ENCODE measurements around the gene TNPO1. TPM values are rescaled to one million over a fixed set of nuclear protein-coding genes. Genes with fewer than 3 reads are reported as not detected.

Gene TNPO1
- total and polyA plus RNA-seq, 2 of the 13 experiments (the other 11 are each of a cell fraction or from before 2014, with no cell fraction given), result 26.7 to 123 TPM

DNA sequence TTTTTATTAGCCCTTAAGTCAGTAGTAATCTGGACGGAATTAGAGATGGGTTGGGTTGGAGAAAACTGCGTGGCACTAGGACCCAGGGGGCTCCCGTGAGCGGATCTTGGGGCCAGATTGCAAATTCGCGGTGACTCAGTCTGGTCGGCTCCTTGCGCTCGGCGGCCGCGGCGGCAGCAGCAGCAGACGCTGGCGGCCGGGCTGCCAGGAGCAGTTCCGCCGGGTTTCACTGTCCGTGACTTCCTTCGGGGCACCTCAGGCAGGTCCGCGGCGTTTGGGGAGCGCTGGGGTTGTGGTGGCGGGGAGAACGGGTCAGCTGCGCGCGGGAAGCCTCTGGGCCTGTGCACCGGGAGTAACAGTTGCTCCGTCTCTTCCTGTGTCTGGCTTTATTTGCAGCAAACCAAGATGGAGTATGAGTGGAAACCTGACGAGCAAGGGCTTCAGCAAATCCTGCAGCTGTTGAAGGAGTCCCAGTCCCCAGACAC, 31.6 kb downstream of the TNPO1 start (continued):
- TF ChIP-seq ZBED4 (CRISPR knock-in tag; IDR thresholded peaks at IDR 0.05; ENCODE audit: borderline replicate concordance) (no peak), XBP1 (CRISPR knock-in tag; IDR thresholded peaks at IDR 0.05) (no peak), GTF3A (CRISPR knock-in tag; conservative IDR thresholded peaks at IDR 0.05) (no peak), ZNF329 (CRISPR knock-in tag; IDR thresholded peaks at IDR 0.05; ENCODE audit: low read depth) (peak; percentile 29; the same call in 1 of the 2 replicates), MIER2 (CRISPR knock-in tag; IDR thresholded peaks at IDR 0.05) (no peak; the same call in 1 of the 2 replicates), HINFP (CRISPR knock-in tag; IDR thresholded peaks at IDR 0.05; ENCODE audit: low read depth) (peak; percentile 55; the same call in 1 of the 2 replicates), MIXL1 (CRISPR knock-in tag; IDR thresholded peaks at IDR 0.05) (peak; percentile 66; the same call in 1 of the 2 replicates), SOX5 (CRISPR knock-in tag; IDR thresholded peaks at IDR 0.05; ENCODE audit: borderline replicate concordance) (peak; percentile 10; the same call in 1 of the 2 replicates), KLF16 (CRISPR knock-in tag; IDR thresholded peaks at IDR 0.05) (peak in 1 of 2 experiments; percentile 82; a peak in 1 of 4 replicates), MLXIP (CRISPR knock-in tag; IDR thresholded peaks at IDR 0.05; ENCODE audit: borderline replicate concordance) (0 out of 2 replicates have a peak, but pooled peaks have one; percentile 76), ZNF225 (CRISPR knock-in tag; IDR thresholded peaks at IDR 0.05) (peak; percentile 25; the same call in 1 of the 2 replicates), POLR2A (IDR thresholded peaks at IDR 0.05; ENCODE audit: insufficient read depth in 1 of 2, low read depth in 2 of 2, low read length in 2 of 2) (peak; percentile 95 to 96), NFYC (CRISPR knock-in tag; IDR thresholded peaks at IDR 0.05) (no peak), ZFP41 (CRISPR knock-in tag; IDR thresholded peaks at IDR 0.05; ENCODE audit: borderline replicate concordance) (no peak), KAT7 (CRISPR knock-in tag; IDR thresholded peaks at IDR 0.05; ENCODE audit: borderline replicate concordance) (peak; percentile 79; the same call in 1 of the 2 replicates), ZNF468 (CRISPR knock-in tag; IDR thresholded peaks at IDR 0.05) (no peak)
- TF ChIP-seq, protein P1, sequence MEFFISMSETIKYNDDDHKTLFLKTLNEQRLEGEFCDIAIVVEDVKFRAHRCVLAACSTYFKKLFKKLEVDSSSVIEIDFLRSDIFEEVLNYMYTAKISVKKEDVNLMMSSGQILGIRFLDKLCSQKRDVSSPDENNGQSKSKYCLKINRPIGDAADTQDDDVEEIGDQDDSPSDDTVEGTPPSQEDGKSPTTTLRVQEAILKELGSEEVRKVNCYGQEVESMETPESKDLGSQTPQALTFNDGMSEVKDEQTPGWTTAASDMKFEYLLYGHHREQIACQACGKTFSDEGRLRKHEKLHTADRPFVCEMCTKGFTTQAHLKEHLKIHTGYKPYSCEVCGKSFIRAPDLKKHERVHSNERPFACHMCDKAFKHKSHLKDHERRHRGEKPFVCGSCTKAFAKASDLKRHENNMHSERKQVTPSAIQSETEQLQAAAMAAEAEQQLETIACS (CRISPR knock-in tag; IDR thresholded peaks at IDR 0.05), result no peak
- TF ChIP-seq, protein P2, sequence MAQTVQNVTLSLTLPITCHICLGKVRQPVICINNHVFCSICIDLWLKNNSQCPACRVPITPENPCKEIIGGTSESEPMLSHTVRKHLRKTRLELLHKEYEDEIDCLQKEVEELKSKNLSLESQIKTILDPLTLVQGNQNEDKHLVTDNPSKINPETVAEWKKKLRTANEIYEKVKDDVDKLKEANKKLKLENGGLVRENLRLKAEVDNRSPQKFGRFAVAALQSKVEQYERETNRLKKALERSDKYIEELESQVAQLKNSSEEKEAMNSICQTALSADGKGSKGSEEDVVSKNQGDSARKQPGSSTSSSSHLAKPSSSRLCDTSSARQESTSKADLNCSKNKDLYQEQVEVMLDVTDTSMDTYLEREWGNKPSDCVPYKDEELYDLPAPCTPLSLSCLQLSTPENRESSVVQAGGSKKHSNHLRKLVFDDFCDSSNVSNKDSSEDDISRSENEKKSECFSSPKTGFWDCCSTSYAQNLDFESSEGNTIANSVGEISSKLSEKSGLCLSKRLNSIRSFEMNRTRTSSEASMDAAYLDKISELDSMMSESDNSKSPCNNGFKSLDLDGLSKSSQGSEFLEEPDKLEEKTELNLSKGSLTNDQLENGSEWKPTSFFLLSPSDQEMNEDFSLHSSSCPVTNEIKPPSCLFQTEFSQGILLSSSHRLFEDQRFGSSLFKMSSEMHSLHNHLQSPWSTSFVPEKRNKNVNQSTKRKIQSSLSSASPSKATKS (CRISPR knock-in tag; IDR thresholded peaks at IDR 0.05), result no peak
